ENCODE results near the gene SERPINB6.

GRCh38 chr6:2917065-2917464 lies 54.3 kb downstream of the SERPINB6 start:
- TF ChIP-seq CTCF (conservative IDR thresholded peaks at IDR 0.05), result no peak; the same call in 1 of the 2 replicates
- no peak for TF ChIP-seq ZFX (IDR thresholded peaks at IDR 0.05)
